Measurements from ENCODE around the gene LRFN3.
"Not testable (repeated sequence)": the region's sequence is repeated elsewhere in the genome, so short reads cannot be mapped to it uniquely, and the experiment has no call there.

LRFN3 gene

GRCh38 chr19:35908010-35908441, 28.1 kb upstream of the LRFN3 start, which contains the start of gene TYROBP:
TYROBP (minus strand) TSS chr19:35908295; CDS start chr19:35908228, 67 bp downstream.
- DNase-seq: no peak

GRCh38 chr19:35908973-35909683, 27.0 kb upstream of the LRFN3 start:
- no peak for DNase-seq

- no peak for DNase-seq
Observed at GRCh38 chr19:35909684-35910035, 26.5 kb upstream of the LRFN3 start.

- DNase-seq: not testable (repeated sequence)
Observed at GRCh38 chr19:35910355-35910754, 25.8 kb upstream of the LRFN3 start.

- no peak for DNase-seq
Observed at GRCh38 chr19:35911173-35911572, 25.0 kb upstream of the LRFN3 start.

GRCh38 chr19:35911790-35912189, 24.4 kb upstream of the LRFN3 start:
- no peak for DNase-seq

GRCh38 chr19:35913589-35913988, 22.6 kb upstream of the LRFN3 start:
- DNase-seq: no peak

GRCh38 chr19:35915443-35915842, 20.7 kb upstream of the LRFN3 start:
- DNase-seq: no peak

GRCh38 chr19:35919306-35919705, 16.9 kb upstream of the LRFN3 start:
- DNase-seq: no peak

GRCh38 chr19:35921012-35921411, 15.2 kb upstream of the LRFN3 start:
- no peak for DNase-seq

GRCh38 chr19:35925501-35925900, 10.7 kb upstream of the LRFN3 start:
- no peak for DNase-seq

- DNase-seq: no peak
Observed at GRCh38 chr19:35928507-35928906, 7.7 kb upstream of the LRFN3 start.

GRCh38 chr19:35929876-35930275, 6.3 kb upstream of the LRFN3 start:
- DNase-seq: no peak

- peak; percentile 99 for DNase-seq
Observed at GRCh38 chr19:35931161-35931873, 4.9 kb upstream of the LRFN3 start.

GRCh38 chr19:35931874-35932202, 4.3 kb upstream of the LRFN3 start:
- DNase-seq: no peak

- no peak for DNase-seq
Observed at GRCh38 chr19:35932291-35932936, 3.8 kb upstream of the LRFN3 start.

- DNase-seq: no peak
Observed at GRCh38 chr19:35936738-35937268, 629 bp downstream of the LRFN3 start.

GRCh38 chr19:35937345-35938281, 1.4 kb downstream of the LRFN3 start:
- DNase-seq: no peak

GRCh38 chr19:35938282-35939224, 2.4 kb downstream of the LRFN3 start:
- DNase-seq: no peak

- DNase-seq: no peak
Observed at GRCh38 chr19:35939307-35940077, 3.3 kb downstream of the LRFN3 start.

All from COR-L47 (cell line).